ENCODE results near the gene DDRGK1. TPM values are rescaled to one million over a fixed set of nuclear protein-coding genes. Genes with fewer than 3 reads are reported as not detected.

The DDRGK1 gene
- total and polyA plus RNA-seq, 2 of the 4 experiments (the other 2 are of a cell fraction), result 12.2 to 29.6 TPM

DNA sequence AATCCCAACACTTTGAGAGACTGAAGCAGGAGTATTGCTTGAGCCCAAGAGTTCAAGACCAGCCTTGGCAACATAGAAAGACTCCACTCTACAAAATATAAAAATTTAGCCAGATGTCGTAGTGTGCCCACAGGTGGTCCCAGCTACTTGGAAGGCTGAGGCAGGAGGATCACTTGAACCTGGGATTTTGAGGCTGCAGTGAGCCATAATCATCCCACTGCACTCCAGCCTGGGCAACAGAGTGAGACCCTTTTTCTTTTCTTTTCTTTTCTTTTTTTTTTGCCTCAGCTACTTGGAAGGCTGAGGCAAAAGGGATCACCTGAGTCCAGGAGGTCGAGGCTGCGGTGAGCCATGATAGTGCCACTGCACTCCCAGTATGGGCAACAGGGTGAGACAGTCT lies 62.7 kb downstream of the DDRGK1 start:
- no peaks in the 10 kb centered on the region for H3K27me3 ChIP-seq (ENCODE audit: control insufficient read depth, insufficient read depth, low read length)
- H3K23ac ChIP-seq (ENCODE audit: low read depth, low read length), result no peak overlapping the region
- H3K27ac ChIP-seq (ENCODE audit: insufficient read depth, low read length), result no peak overlapping the region
- no peak overlapping the region for H3K14ac ChIP-seq (replicated peaks; ENCODE audit: low read depth, low read length)
- dilution Hi-C loops (cut with HindIII; ENCODE audit: low sequenced_read_pairs, unreplicated experiment) (no loop called here), in situ Hi-C loops (cut with MboI; ENCODE audit: low sequenced_read_pairs) (no loop called here), intact Hi-C loops (cut with micrococcal nuclease) (no loop called here)
- H2BK15ac ChIP-seq (ENCODE audit: low read depth, low read length), result no peak overlapping the region
- ATAC-seq (ENCODE audit: low read depth), result no peak
- H2BK5ac ChIP-seq (ENCODE audit: low read depth, low read length, poor library complexity, severe bottlenecking), result no peak overlapping the region
- H3K9me1 ChIP-seq (ENCODE audit: insufficient read depth, low read length), result 0 out of 2 replicates have a peak, but pooled peaks cover 2% of the 10 kb centered on the region
- no peak overlapping the region for H2AFZ ChIP-seq (replicated peaks; ENCODE audit: low read length, poor library complexity)
- no peak overlapping the region for H3K4me2 ChIP-seq (ENCODE audit: low read depth, low read length)
- peaks cover 4% of the 10 kb centered on the region for H3K36me3 ChIP-seq (ENCODE audit: control insufficient read depth, insufficient read depth, low read length)
- TF ChIP-seq, protein P1, sequence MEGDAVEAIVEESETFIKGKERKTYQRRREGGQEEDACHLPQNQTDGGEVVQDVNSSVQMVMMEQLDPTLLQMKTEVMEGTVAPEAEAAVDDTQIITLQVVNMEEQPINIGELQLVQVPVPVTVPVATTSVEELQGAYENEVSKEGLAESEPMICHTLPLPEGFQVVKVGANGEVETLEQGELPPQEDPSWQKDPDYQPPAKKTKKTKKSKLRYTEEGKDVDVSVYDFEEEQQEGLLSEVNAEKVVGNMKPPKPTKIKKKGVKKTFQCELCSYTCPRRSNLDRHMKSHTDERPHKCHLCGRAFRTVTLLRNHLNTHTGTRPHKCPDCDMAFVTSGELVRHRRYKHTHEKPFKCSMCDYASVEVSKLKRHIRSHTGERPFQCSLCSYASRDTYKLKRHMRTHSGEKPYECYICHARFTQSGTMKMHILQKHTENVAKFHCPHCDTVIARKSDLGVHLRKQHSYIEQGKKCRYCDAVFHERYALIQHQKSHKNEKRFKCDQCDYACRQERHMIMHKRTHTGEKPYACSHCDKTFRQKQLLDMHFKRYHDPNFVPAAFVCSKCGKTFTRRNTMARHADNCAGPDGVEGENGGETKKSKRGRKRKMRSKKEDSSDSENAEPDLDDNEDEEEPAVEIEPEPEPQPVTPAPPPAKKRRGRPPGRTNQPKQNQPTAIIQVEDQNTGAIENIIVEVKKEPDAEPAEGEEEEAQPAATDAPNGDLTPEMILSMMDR (conservative IDR thresholded peaks at IDR 0.05; ENCODE audit: low read depth, low read length), result no peak
- no peak for TF ChIP-seq RAD21 (IDR thresholded peaks at IDR 0.05; ENCODE audit: low read length)
- no peak for TF ChIP-seq FOS (IDR thresholded peaks at IDR 0.05; ENCODE audit: low read depth, low read length)
- H3K79me1 ChIP-seq (ENCODE audit: low read depth in 1 of 2, low read length in 2 of 2), result peaks cover 35 to 69% of the 10 kb centered on the region in 2 experiments
- no peak overlapping the region for H3K56ac ChIP-seq (ENCODE audit: extremely low read depth, insufficient read depth, low read length)
- H3K4me1 ChIP-seq (ENCODE audit: control insufficient read depth, insufficient read depth, low read length), result no peaks in the 10 kb centered on the region
- H2AK9ac ChIP-seq (replicated peaks; ENCODE audit: low read depth, low read length, poor library complexity), result no peak overlapping the region
- no peak overlapping the region for H4K8ac ChIP-seq (ENCODE audit: low read depth in 2 of 2, low read length in 2 of 2)
- no peak overlapping the region for H2BK20ac ChIP-seq (ENCODE audit: low read depth, low read length)
- peaks cover 11% of the 10 kb centered on the region for H4K20me1 ChIP-seq (ENCODE audit: insufficient read depth, low read length)
- no peak overlapping the region for H3K18ac ChIP-seq (ENCODE audit: low read depth, low read length)
- ChIA-PET POLR2A (ENCODE audit: unreplicated experiment) (no interaction called here), CTCF (no interaction called here)
- no peak overlapping the region for H3K4ac ChIP-seq (ENCODE audit: low read depth, low read length)
- H4K5ac ChIP-seq (ENCODE audit: low read depth, low read length), result no peak overlapping the region
- WGBS, 2 experiments (ENCODE audit: extremely low coverage in 2 of 2, insufficient read length in 1 of 2), result no CpG with 5 or more reads among the region's 3 CpGs
- no TSS peak for BruUV-seq (replicated peaks)
- H3K9me3 ChIP-seq (ENCODE audit: control insufficient read depth, insufficient read depth, low read length), result no peaks in the 10 kb centered on the region; the same call in 1 of the 2 replicates
- H3K9ac ChIP-seq (ENCODE audit: low read depth, low read length), result no peak overlapping the region
- no peak overlapping the region for H3K4me3 ChIP-seq (ENCODE audit: insufficient read depth, low read depth, low read length)
- no peak overlapping the region for H4K91ac ChIP-seq (ENCODE audit: insufficient read depth, low read depth, low read length)
- no peak overlapping the region for H2BK120ac ChIP-seq (ENCODE audit: low read depth, low read length)
- no peak for DNase-seq
- H2AK5ac ChIP-seq (ENCODE audit: low read depth, low read length), result no peak overlapping the region

Other genes starting within 250 kb of the DDRGK1 start
- gene GNRH2, start 161.1 kb downstream of the DDRGK1 start, total RNA-seq (2012; rRNA removed), result 0.18 and 0.28 TPM in 2 replicates
- 0.16 and 0.21 TPM in 2 replicates for gene GNRH2, start 161.1 kb downstream of the DDRGK1 start, polyA plus RNA-seq (2012; rRNA removed)
- gene MRPS26, start 158.6 kb downstream of the DDRGK1 start, total RNA-seq (2012; rRNA removed), result 22.2 and 24.7 TPM in 2 replicates
- 38.6 and 49.5 TPM in 2 replicates for gene MRPS26, start 158.6 kb downstream of the DDRGK1 start, polyA plus RNA-seq (2012; rRNA removed)
- not detected in 2 replicates for gene OXT, start 133.1 kb downstream of the DDRGK1 start, total RNA-seq (2012; rRNA removed)
- gene OXT, start 133.1 kb downstream of the DDRGK1 start, polyA plus RNA-seq (2012; rRNA removed), result not detected in 2 replicates
- not detected in 2 replicates for gene AVP, start 120.0 kb downstream of the DDRGK1 start, total RNA-seq (2012; rRNA removed)
- not detected in 2 replicates for gene AVP, start 120.0 kb downstream of the DDRGK1 start, polyA plus RNA-seq (2012; rRNA removed)
- 18.6 and 22.8 TPM in 2 replicates for gene FASTKD5, start 44.8 kb downstream of the DDRGK1 start, total RNA-seq (2012; rRNA removed)
- gene FASTKD5, start 44.8 kb downstream of the DDRGK1 start, polyA plus RNA-seq (2012; rRNA removed), result 10.1 and 11.0 TPM in 2 replicates
- gene UBOX5, start 44.8 kb downstream of the DDRGK1 start, total RNA-seq (2012; rRNA removed), result 3.6 and 3.8 TPM in 2 replicates
- 4.8 and 4.9 TPM in 2 replicates for gene UBOX5, start 44.8 kb downstream of the DDRGK1 start, polyA plus RNA-seq (2012; rRNA removed)
- 1.4 TPM in 2 replicates for gene LZTS3, start 31.1 kb downstream of the DDRGK1 start, total RNA-seq (2012; rRNA removed)
- 3.2 and 3.7 TPM in 2 replicates for gene LZTS3, start 31.1 kb downstream of the DDRGK1 start, polyA plus RNA-seq (2012; rRNA removed)
- 28.6 and 32.4 TPM in 2 replicates for gene ITPA, start 4.8 kb upstream of the DDRGK1 start, total RNA-seq (2012; rRNA removed)
- gene ITPA, start 4.8 kb upstream of the DDRGK1 start, polyA plus RNA-seq (2012; rRNA removed), result 49.0 and 52.6 TPM in 2 replicates
- gene SLC4A11, start 34.5 kb upstream of the DDRGK1 start, total RNA-seq (2012; rRNA removed), result 0.28 and 0.36 TPM in 2 replicates
- 0.79 and 0.95 TPM in 2 replicates for gene SLC4A11, start 34.5 kb upstream of the DDRGK1 start, polyA plus RNA-seq (2012; rRNA removed)
- gene DNAAF9, start 203.0 kb upstream of the DDRGK1 start, total RNA-seq (2012; rRNA removed), result 7.8 and 7.9 TPM in 2 replicates
- gene DNAAF9, start 203.0 kb upstream of the DDRGK1 start, polyA plus RNA-seq (2012; rRNA removed), result 6.9 and 8.2 TPM in 2 replicates

Data from IMR-90 (cell line).